GM10266 (cell line): Measurements from ENCODE around the gene CADPS.

Experiments used
- DNase-seq: peaks from one replicate; pipeline ENCODE4 v3.0.0; 2012; ENCODE audit errors: extremely low spot score
- TF ChIP-seq, protein P1 (sequence below): IDR thresholded peaks from 2 replicates; pipeline ENCODE4 v1.5.1; 2012; ENCODE audit warnings: mild to moderate bottlenecking, low read depth; ENCODE audit not compliant: control insufficient read depth, insufficient read depth; ENCODE audit errors: missing control alignments

CADPS gene

DNA sequence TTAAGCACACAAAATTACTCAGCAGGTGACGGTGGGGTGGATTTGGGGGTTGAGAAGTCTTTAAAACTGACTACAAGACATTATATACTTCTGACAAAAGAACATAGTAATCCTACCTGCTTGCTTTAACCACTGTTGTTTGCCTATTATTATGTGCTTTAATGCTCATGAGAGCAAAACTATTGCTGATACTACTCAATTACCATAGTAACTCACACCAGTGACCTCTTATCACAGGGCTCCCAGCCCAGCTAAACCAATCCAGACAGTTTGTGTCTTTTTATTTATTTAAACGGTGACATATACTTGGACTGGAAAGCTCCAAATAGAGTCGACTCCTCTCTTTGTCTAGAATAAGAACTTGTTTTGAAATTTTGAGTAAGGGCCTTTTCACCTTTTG lies 459.1 kb downstream of the CADPS start:
- no peak for DNase-seq
- TF ChIP-seq, protein P1, sequence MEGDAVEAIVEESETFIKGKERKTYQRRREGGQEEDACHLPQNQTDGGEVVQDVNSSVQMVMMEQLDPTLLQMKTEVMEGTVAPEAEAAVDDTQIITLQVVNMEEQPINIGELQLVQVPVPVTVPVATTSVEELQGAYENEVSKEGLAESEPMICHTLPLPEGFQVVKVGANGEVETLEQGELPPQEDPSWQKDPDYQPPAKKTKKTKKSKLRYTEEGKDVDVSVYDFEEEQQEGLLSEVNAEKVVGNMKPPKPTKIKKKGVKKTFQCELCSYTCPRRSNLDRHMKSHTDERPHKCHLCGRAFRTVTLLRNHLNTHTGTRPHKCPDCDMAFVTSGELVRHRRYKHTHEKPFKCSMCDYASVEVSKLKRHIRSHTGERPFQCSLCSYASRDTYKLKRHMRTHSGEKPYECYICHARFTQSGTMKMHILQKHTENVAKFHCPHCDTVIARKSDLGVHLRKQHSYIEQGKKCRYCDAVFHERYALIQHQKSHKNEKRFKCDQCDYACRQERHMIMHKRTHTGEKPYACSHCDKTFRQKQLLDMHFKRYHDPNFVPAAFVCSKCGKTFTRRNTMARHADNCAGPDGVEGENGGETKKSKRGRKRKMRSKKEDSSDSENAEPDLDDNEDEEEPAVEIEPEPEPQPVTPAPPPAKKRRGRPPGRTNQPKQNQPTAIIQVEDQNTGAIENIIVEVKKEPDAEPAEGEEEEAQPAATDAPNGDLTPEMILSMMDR: no peak

DNA sequence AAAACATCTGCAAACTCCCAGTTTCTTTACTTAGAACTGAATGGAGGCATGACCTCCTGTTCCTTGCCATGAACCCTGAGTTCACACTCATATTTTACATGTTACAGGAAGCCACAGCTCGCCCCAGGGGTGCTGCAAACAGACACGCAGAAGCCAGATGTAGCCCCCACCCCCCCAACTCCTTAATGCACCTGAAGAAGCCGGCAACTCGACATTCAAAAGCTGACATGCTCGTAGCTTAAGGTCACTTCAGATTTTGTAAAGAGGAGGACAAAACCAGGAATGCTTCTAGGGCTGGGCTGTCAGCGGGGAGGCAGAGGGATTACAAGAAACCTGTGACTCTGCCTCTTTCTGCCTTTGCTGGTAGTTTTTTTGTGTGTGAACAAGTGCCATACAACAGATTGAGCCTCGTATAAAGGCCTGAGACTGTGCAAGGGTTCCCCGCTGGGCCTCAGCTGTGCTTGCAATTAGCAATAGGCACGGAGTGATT lies 459.9 kb downstream of the CADPS start:
- no peak for DNase-seq
- TF ChIP-seq, protein P1: no peak

DNA sequence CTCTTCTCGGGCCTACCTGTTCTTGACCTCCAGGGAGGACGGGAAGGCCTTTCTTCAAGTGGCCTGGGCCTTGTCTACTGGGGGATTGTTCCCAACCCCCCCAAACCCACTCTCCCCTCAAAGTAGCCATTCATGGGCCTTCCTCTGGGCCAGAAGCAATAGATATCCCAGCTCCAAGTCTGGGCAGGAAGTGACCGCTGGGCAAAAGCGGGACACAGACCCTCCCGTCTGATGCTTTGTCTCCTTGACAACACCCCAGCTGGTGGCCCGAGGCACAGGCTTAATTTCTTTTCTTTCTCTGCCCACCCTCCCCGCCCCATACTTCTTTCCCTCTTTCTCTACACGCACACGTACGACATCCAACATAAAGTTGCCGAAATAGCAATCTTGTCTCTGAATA lies 460.4 kb downstream of the CADPS start:
- DNase-seq: no peak
- TF ChIP-seq, protein P1: no peak

DNA sequence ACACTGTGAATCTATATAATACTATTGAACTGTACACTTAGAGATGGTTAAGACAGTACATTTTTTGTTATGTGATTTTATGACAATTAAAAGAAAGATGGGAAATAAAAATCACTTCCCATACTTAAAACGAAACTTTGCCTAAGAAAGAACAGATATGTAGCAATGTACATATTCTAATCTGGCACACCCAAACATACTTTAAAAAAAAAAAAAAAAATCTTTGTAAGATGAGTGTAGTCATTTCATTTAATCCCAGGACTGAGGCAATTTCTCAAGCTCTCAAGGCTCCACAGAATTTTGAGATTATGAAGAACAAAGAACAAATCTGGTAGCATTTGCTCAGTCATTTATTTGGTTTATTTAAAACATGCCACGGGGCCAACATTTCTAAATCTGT lies 461.5 kb downstream of the CADPS start:
- TF ChIP-seq, protein P1: no peak
- no peak for DNase-seq

DNA sequence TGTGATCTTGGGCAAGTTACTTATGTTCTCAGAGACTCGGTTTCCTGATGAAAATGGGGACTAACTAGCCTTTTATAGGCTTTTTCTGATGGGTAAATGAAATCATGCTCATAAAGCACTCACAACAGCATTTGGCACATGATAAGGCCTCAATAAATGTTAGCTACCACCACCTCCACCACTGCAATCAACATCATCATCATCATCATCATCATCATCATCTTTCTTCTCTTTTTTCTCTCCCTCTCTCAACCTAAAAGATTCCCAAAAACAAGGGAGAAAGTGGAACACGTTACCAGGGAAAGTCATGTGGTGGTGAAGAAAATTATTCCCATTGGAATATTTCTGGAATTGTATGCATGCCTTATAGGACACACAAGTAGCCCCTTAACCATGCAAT lies 468.3 kb downstream of the CADPS start:
- TF ChIP-seq, protein P1: no peak
- DNase-seq: no peak

DNA sequence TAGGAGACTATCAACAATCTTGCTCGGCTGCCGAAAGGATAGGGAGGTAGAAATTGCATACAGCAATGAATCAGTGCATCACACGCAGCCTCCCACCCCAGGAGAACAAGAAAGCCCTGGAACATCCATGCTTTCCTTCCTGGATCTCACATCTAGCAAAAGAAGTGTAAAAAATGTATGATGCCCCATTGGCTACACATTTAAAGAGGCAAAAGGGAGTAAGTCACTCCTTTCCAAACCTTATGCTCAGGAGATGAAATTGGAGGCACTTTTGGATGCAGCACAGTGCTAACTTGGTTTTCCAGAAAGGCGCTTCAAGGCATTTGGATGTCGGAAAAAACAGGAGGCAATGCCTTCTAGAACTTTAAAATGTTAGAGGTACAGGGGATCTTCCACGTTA lies 469.6 kb downstream of the CADPS start:
- no peak for DNase-seq
- TF ChIP-seq, protein P1: no peak

DNA sequence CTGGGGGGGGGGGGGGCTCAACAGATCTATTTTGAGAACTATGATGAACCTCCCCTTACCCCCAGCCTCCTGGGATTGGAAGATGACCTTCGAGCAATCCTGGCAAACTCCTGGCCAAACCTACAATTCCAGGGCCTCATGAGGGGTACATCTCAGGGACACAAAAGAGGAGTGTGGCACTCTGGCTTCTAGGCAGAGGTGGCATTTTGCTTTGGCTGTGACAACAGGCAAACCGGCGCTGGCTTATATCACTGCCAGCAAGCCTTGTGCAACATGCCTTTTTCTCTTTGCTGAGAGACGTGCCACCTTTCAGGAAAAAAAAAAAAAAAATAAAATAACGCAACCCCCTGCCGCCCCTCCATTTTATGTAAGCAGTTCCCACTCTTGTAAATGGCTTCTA lies 470.1 kb downstream of the CADPS start:
- no peak for DNase-seq
- TF ChIP-seq, protein P1: no peak
